ENCODE results near the gene STARD9.
"Not testable (repeated sequence)": the region's sequence is repeated elsewhere in the genome, so short reads cannot be mapped to it uniquely, and the experiment has no call there.

Gene STARD9

DNA sequence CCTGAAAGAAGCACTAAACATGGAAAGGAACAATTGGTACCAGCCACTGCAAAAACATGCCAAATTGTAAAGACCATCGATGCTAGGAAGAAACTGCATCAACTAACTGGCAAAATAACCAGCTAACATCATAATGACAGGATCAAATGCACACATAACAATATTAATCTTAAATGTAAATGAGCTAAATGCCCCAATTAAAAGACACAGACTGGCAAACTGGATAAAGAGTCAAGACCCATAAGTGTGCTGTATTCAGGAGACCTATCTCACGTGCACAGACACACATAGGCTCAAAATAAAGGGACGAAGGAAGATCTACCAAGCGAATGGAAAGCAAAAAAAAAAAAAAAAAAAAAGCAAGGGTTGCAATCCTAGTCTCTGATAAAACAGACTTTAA lies 190.7 kb downstream of the STARD9 start:
- H3K27ac ChIP-seq; H3K9me3 ChIP-seq; H3K4me1 ChIP-seq (ENCODE audit: control insufficient read depth in 1 of 2, insufficient read depth in 1 of 2, low read depth in 1 of 2, low read length in 1 of 2); H3K36me3 ChIP-seq; H3K4me3 ChIP-seq (ENCODE audit: low read depth in 1 of 2, low read length in 1 of 2); H3K27me3 ChIP-seq: not testable (repeated sequence)
